ENCODE measurements around the gene SCRN3. TPM values are rescaled to one million over a fixed set of nuclear protein-coding genes. Genes with fewer than 3 reads are reported as not detected.

Gene SCRN3
- total RNA-seq, 4 donors from 2014 or later = 22.2 to 30.4 (median 26.8) TPM

DNA sequence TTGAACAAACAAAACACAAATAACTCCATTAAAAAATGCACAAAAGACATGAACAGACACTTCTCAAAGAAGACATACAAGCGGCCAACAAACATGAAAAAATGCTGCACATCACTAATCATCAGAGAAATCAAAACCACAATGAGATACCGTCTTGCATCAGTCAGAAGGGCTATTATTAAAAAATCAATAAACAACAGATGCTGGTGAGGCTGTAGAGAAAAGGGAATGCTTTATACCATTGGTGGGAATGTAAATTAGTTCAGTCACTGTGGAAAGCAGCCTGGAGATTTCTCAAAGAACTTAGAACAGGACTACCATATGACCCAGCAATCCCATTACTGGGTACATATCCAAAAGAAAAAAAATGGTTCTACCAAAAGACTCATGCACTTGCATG, 53.5 kb downstream of the SCRN3 start:
- no peak for TF ChIP-seq POLR2A (IDR thresholded peaks at IDR 0.05)
- TF ChIP-seq, protein P1, sequence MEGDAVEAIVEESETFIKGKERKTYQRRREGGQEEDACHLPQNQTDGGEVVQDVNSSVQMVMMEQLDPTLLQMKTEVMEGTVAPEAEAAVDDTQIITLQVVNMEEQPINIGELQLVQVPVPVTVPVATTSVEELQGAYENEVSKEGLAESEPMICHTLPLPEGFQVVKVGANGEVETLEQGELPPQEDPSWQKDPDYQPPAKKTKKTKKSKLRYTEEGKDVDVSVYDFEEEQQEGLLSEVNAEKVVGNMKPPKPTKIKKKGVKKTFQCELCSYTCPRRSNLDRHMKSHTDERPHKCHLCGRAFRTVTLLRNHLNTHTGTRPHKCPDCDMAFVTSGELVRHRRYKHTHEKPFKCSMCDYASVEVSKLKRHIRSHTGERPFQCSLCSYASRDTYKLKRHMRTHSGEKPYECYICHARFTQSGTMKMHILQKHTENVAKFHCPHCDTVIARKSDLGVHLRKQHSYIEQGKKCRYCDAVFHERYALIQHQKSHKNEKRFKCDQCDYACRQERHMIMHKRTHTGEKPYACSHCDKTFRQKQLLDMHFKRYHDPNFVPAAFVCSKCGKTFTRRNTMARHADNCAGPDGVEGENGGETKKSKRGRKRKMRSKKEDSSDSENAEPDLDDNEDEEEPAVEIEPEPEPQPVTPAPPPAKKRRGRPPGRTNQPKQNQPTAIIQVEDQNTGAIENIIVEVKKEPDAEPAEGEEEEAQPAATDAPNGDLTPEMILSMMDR (IDR thresholded peaks at IDR 0.05) = no peak
- no peak for TF ChIP-seq EP300 (IDR thresholded peaks at IDR 0.05)
- no peak for TF ChIP-seq POLR2AphosphoS5 (IDR thresholded peaks at IDR 0.05)
- 100% methylated on average over 2 of the region's 2 CpGs for WGBS, 2 donors (ENCODE audit: low coverage in 1 of 2)

DNA sequence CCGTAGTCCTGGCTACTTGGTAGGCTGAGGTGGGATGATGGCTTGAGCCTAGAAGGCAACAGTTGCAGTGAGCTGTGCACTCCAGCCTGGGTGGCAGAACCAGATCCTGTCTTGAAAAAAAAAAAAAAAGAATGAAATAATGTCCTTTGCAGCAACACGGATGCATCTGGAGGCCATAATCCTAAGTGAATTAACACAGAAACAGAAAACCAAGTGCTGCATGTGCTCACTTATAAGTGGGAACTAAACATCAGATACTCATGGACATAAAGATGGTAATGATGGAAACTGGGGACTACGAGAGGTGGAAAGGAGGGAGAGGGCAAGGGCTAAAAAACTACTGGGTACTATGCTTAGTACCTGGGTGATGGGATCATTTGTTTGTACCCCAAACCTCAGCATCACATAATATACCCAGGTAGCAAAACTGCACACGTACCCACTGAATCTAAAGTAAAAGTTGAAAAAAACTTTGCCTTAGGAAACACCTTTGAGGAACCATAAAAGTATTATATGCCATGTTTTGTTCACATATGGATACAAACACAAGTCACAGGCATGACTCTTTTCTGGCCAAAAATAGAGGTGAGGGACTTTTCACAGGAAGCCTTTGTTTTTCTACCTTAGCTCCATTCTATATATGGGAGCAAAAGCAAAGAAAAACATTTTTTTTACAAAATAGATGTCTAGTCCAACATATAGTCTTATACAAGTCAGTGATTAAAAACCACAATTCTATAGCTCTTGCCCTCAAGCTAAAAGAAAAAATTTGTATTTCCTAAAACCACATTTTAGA, 54.7 kb downstream of the SCRN3 start:
- Histone ChIP-seq H3K9me3 (no peaks in the 10 kb centered on the region), H3K27me3 (no peaks in the 10 kb centered on the region), H3K4me3 (no peak overlapping the region), H3K36me3 (peaks cover 0 to 74% of the 10 kb centered on the region in 2 donors), H3K27ac (no peak overlapping the region), H3K4me1 (peaks cover 0 to 5% (median 0%) of the 10 kb centered on the region in 3 donors)
- TF ChIP-seq, protein P1 (IDR thresholded peaks at IDR 0.05) = no peak
- no peak for TF ChIP-seq POLR2AphosphoS5 (IDR thresholded peaks at IDR 0.05)
- no peak for TF ChIP-seq EP300 (IDR thresholded peaks at IDR 0.05)
- TF ChIP-seq POLR2A (IDR thresholded peaks at IDR 0.05) = no peak
- ATAC-seq = no peak
- WGBS, 2 donors (ENCODE audit: low coverage in 1 of 2) = 82 to 89% methylated on average over 2 to 4 of the region's 4 CpGs

More for the DNA sequence above, 53.5 kb downstream of the SCRN3 start:
- Histone ChIP-seq H3K36me3 (peaks cover 0 to 76% of the 10 kb centered on the region in 2 donors), H3K27me3 (no peaks in the 10 kb centered on the region), H3K4me1 (peaks cover 0 to 7% (median 0%) of the 10 kb centered on the region in 3 donors), H3K4me3 (no peak overlapping the region), H3K9me3 (no peaks in the 10 kb centered on the region), H3K27ac (no peak overlapping the region)
- no peak for ATAC-seq

DNA sequence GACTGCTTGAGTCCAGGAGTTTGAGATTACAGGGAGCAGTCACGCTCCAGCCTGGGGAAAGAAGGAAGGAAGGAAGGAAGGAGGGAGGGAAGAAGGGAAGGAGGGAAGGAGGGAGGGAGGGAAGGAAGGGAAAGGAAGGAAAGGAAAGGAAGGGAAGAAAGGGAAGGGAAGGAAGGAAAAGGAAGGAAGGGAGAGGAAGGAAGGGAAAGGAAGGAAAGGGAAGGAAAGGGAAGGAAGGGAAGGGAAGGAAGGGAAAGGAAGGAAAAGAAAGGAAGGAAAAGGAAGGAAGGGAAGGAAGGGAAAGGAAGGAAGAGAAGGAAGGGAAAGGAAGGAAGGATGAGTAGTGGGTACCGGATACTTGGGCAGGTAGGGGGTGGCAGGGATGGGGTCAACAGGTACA, 59.0 kb downstream of the SCRN3 start:
- H3K27me3 ChIP-seq = no peaks in the 10 kb centered on the region
- H3K27ac ChIP-seq = no peak overlapping the region
- 76 to 83% methylated on average over 1 to 2 of the region's 2 CpGs for WGBS, 2 donors (ENCODE audit: low coverage in 1 of 2)
- no peak for ATAC-seq
- H3K4me1 ChIP-seq = no peaks in the 10 kb centered on the region
- TF ChIP-seq POLR2AphosphoS5 (IDR thresholded peaks at IDR 0.05) (no peak), POLR2A (IDR thresholded peaks at IDR 0.05) (no peak), EP300 (IDR thresholded peaks at IDR 0.05) (no peak)
- TF ChIP-seq, protein P1 (IDR thresholded peaks at IDR 0.05) = no peak
- no peaks in the 10 kb centered on the region for H3K9me3 ChIP-seq
- H3K4me3 ChIP-seq = no peak overlapping the region
- H3K36me3 ChIP-seq = peaks cover 0 to 93% of the 10 kb centered on the region in 2 donors

DNA sequence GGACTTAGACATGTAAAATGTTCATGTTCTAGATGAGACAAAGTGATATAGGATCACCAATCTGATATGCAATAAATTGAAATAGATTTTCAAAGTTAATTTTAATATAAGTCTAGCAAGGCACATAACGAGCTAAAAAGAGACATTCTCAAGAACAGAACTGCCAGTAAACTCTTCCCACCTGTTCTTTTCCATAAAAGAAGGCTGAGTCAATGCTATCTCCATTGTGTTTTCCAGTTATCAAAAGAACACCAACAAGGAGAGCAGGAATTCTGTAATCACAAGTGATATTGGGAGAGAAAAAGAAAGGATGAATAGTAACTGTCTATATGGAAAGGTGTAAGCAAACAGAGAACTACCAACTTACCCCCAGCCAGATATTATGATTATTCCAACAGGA, 65.7 kb downstream of the SCRN3 start:
- Histone ChIP-seq H3K27ac (no peak overlapping the region), H3K36me3 (peaks cover 0 to 51% of the 10 kb centered on the region in 2 donors), H3K4me3 (no peak overlapping the region), H3K27me3 (no peaks in the 10 kb centered on the region), H3K4me1 (no peaks in the 10 kb centered on the region), H3K9me3 (no peaks in the 10 kb centered on the region)
- TF ChIP-seq POLR2A (IDR thresholded peaks at IDR 0.05) = no peak
- TF ChIP-seq, protein P1 (IDR thresholded peaks at IDR 0.05) = no peak
- 63 to 92% methylated on average over 1 of the region's 1 CpG for WGBS, 2 donors (ENCODE audit: low coverage in 1 of 2)
- no peak for ATAC-seq

DNA sequence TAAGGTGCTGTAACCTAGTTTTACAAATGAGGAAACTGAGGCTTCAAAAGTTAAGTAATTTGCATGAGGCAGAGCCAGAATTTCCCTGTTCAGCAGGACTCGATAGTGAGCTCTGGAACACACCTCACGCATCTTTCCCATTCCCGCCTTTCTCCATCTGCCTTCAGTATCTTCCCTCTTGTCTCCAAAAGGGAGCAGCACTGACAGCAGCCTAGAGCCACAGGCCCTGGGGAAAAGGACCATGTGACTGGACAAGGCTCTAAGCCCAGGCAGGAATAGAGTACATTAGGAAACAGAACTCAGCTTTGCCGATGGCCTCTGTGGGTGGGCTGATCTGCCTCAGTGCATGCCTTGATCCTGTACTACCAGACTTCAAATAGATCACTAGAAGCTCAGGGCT, 69.8 kb downstream of the SCRN3 start:
- no peak for ATAC-seq
- H3K27ac ChIP-seq = no peak overlapping the region
- no peaks in the 10 kb centered on the region for H3K4me1 ChIP-seq
- H3K9me3 ChIP-seq = no peaks in the 10 kb centered on the region
- no peaks in the 10 kb centered on the region for H3K27me3 ChIP-seq
- H3K36me3 ChIP-seq = peaks cover 0 to 39% of the 10 kb centered on the region in 2 donors
- H3K4me3 ChIP-seq = no peak overlapping the region
- TF ChIP-seq POLR2A (IDR thresholded peaks at IDR 0.05) (no peak), EP300 (IDR thresholded peaks at IDR 0.05) (no peak), POLR2AphosphoS5 (IDR thresholded peaks at IDR 0.05) (no peak)
- TF ChIP-seq, protein P1 (IDR thresholded peaks at IDR 0.05) = no peak
- 67% methylated on average over 2 of the region's 4 CpGs; no CpG with 5 or more reads in 1 of the 2 donors for WGBS, 2 donors (ENCODE audit: low coverage in 1 of 2)
